SK-N-SH treated with all-trans-retinoic acid at 6 μM for 48 hours (cell line): ENCODE measurements around the gene HPS4.

ENCODE experiments used
- ATAC-seq: fragments of 200-7000 bp; cut with Tn5 transposase; 3 replicates; pipeline ENCODE4 v1.9.1; 2020; ENCODE audit warnings: mild to moderate bottlenecking, moderate library complexity
- ARNTL ChIP-seq: fragments of 450-650 bp; formaldehyde crosslinking; IDR thresholded peaks from 2 replicates; pipeline ENCODE4 v1.5.0; 2020; ENCODE audit warnings: low read depth, mild to moderate bottlenecking, moderate library complexity, borderline replicate concordance
- BACH2 ChIP-seq: fragments of 250-450 bp; sonication (Bioruptor Pico); IDR thresholded peaks from 2 replicates; pipeline ENCODE4 v1.9.0; 2021; ENCODE audit warnings: mild to moderate bottlenecking, borderline replicate concordance
- ESRRG ChIP-seq: fragments of 250-450 bp; sonication (Bioruptor Pico); IDR thresholded peaks from 2 replicates; pipeline ENCODE4 v1.6.1; 2021; ENCODE audit warnings: mild to moderate bottlenecking
- GLIS3 ChIP-seq: fragments of 250-450 bp; sonication (Bioruptor Pico); IDR thresholded peaks from 2 replicates; pipeline ENCODE4 v1.5.0; 2020; ENCODE audit warnings: mild to moderate bottlenecking, moderate library complexity
- ISL1 ChIP-seq: fragments of 250-450 bp; sonication (Bioruptor Pico); IDR thresholded peaks from 2 replicates; pipeline ENCODE4 v2.1.2; 2022; ENCODE audit warnings: mild to moderate bottlenecking, moderate library complexity
- OSR1 ChIP-seq: fragments of 250-450 bp; sonication (Bioruptor Pico); IDR thresholded peaks from 2 replicates; pipeline ENCODE4 v1.8.0; 2022; ENCODE audit warnings: moderate library complexity, mild to moderate bottlenecking, inconsistent platforms
- PATZ1 ChIP-seq: fragments of 250-450 bp; sonication (Bioruptor Pico); IDR thresholded peaks from 2 replicates; pipeline ENCODE4 v1.8.0; 2020; ENCODE audit warnings: mild to moderate bottlenecking, moderate library complexity, borderline replicate concordance
- POU6F1 ChIP-seq: fragments of 250-450 bp; sonication (Bioruptor Pico); IDR thresholded peaks from 2 replicates; pipeline ENCODE4 v1.8.0; 2021; ENCODE audit warnings: low read depth, mild to moderate bottlenecking, moderate library complexity, borderline replicate concordance
- PPARA ChIP-seq: fragments of 250-450 bp; sonication (Bioruptor Pico); IDR thresholded peaks from 2 replicates; pipeline ENCODE4 v1.5.0; 2020; ENCODE audit warnings: mild to moderate bottlenecking, borderline replicate concordance
- RARB ChIP-seq: fragments of 250-450 bp; sonication (Bioruptor Pico); IDR thresholded peaks from 2 replicates; pipeline ENCODE4 v1.8.0; 2021; ENCODE audit warnings: mild to moderate bottlenecking, moderate library complexity
- SNAI2 ChIP-seq: fragments of 250-450 bp; sonication (Bioruptor Pico); IDR thresholded peaks from 2 replicates; pipeline ENCODE4 v1.5.0; 2020; ENCODE audit warnings: mild to moderate bottlenecking, moderate library complexity
- TSHZ2 ChIP-seq: fragments of 250-450 bp; sonication (Bioruptor Pico); IDR thresholded peaks from 2 replicates; pipeline ENCODE4 v1.5.0; 2020; ENCODE audit warnings: mild to moderate bottlenecking, moderate library complexity
- ZC3H10 ChIP-seq: fragments of 250-450 bp; sonication (Bioruptor Pico); IDR thresholded peaks from 2 replicates; pipeline ENCODE4 v1.5.1; 2021; ENCODE audit warnings: mild to moderate bottlenecking, moderate library complexity
- ZFP3 ChIP-seq: fragments of 250-450 bp; sonication (Bioruptor Pico); IDR thresholded peaks from 2 replicates; pipeline ENCODE4 v1.5.0; 2020; ENCODE audit warnings: mild to moderate bottlenecking, moderate library complexity
- ZFP30 ChIP-seq: fragments of 450-650 bp; formaldehyde crosslinking; IDR thresholded peaks from 2 replicates; pipeline ENCODE4 v1.5.0; 2022; ENCODE audit warnings: mild to moderate bottlenecking, moderate library complexity
- ZNF565 ChIP-seq: fragments of 450-650 bp; formaldehyde crosslinking; conservative IDR thresholded peaks from 2 replicates; pipeline ENCODE4 v1.5.0; 2020; ENCODE audit warnings: low read depth, mild to moderate bottlenecking, moderate library complexity
- ZNF70 ChIP-seq: fragments of 450-650 bp; formaldehyde crosslinking; IDR thresholded peaks from 2 replicates; pipeline ENCODE4 v1.5.0; 2020; ENCODE audit warnings: mild to moderate bottlenecking, moderate library complexity
- ZNF8 ChIP-seq: fragments of 450-650 bp; formaldehyde crosslinking; IDR thresholded peaks from 2 replicates; pipeline ENCODE4 v1.5.0; 2020; ENCODE audit warnings: mild to moderate bottlenecking, moderate library complexity

The HPS4 gene

GRCh38 chr22:26479792-26480610 lies 3.6 kb downstream of the HPS4 start:
- no peak for ATAC-seq
- TF ChIP-seq SNAI2 (CRISPR knock-in tag) (no peak), ZFP3 (no peak), POU6F1 (no peak), PATZ1 (CRISPR knock-in tag) (no peak)

- no peak for ATAC-seq
- no peak for TF ChIP-seq OSR1 (CRISPR knock-in tag)
- TF ChIP-seq ARNTL: no peak
- TF ChIP-seq ZNF8 (CRISPR knock-in tag): no peak
- TF ChIP-seq GLIS3 (CRISPR knock-in tag): no peak
- no peak for TF ChIP-seq ZNF565 (CRISPR knock-in tag)
- TF ChIP-seq BACH2 (CRISPR knock-in tag): no peak
- TF ChIP-seq ZNF70 (CRISPR knock-in tag): no peak
- no peak for TF ChIP-seq SNAI2 (CRISPR knock-in tag)
- no peak for TF ChIP-seq RARB (CRISPR knock-in tag)
- TF ChIP-seq TSHZ2 (CRISPR knock-in tag): no peak
- no peak for TF ChIP-seq PATZ1 (CRISPR knock-in tag)
- TF ChIP-seq ISL1 (CRISPR knock-in tag): no peak
- no peak for TF ChIP-seq ZFP30 (CRISPR knock-in tag)
- no peak for TF ChIP-seq ESRRG (CRISPR knock-in tag)
- TF ChIP-seq ZFP3: no peak
- TF ChIP-seq ZC3H10 (CRISPR knock-in tag): no peak
- no peak for TF ChIP-seq PPARA (CRISPR knock-in tag)
These were observed 4.4 kb downstream of the HPS4 start for GRCh38 chr22:26479043-26479791.

- TF ChIP-seq BACH2 (CRISPR knock-in tag) (no peak), PATZ1 (CRISPR knock-in tag) (no peak), ZFP3 (no peak), ESRRG (CRISPR knock-in tag) (no peak), ZNF8 (CRISPR knock-in tag) (no peak)
- ATAC-seq: no peak
These were observed 6.2 kb downstream of the HPS4 start for GRCh38 chr22:26477341-26477731.
